SH-SY5Y (cell line): ENCODE results near the gene DUOX1.

Experiments
- GATA2 ChIP-seq: IDR thresholded peaks from 2 replicates; pipeline ENCODE4 v1.6.1; 2011; ENCODE audit warnings: mild to moderate bottlenecking, low read depth, low read length
- GATA3 ChIP-seq: IDR thresholded peaks from 2 replicates; pipeline ENCODE4 v1.6.1; 2011; ENCODE audit warnings: low read depth, mild to moderate bottlenecking, low read length, moderate library complexity

Gene DUOX1

GRCh38 chr15:45212493-45212892 is 82.7 kb downstream of the DUOX1 start:
- TF ChIP-seq GATA2 (no peak), GATA3 (no peak)
